ENCODE results near the gene POLD2. TPM values are rescaled to one million over a fixed set of nuclear protein-coding genes. Genes with fewer than 3 reads are reported as not detected.
A peak's percentile ranks its signal among the peaks of the same experiment; 100 is the strongest.

Gene POLD2
- total RNA-seq, 2 donors from 2014 or later = 38.7 to 43.8 TPM

DNA sequence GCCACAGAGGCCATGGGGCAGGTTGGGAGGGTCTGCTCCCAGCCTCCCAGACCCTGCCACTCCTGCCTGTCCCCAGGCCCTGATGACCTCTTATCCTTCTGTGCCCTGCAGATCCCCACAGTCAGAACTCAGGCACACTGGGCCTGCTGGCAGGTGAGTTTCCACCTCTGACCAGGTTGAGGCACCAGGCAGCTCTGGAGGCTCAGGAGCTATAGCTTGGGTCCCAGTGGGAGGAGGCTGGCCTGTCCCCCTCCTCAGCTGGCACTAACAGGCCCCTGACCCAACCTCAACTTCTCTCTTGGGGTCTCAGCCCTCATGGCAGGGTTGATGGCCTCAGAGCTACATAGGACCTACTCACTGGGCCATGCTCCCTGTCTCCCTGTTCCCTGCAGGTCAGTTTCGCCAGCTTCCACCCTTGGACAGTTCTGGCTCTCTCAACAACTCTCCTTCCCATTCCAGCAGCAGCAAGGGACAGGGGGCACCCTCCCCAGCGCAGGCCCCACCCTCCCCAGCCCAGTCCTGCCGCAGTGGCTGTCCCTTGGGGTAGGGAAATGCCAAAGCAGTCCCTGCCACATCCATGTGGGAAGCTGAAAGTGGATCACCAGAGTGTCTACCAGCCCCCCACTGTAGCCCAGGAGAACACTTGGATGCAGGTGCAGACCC lies 21.9 kb downstream of the POLD2 start:
- no peaks in the 10 kb centered on the region for H3K9me3 ChIP-seq
- H3K4me1 ChIP-seq (ENCODE audit: control insufficient read depth in 1 of 2, low read depth in 2 of 2) = peaks cover 25 to 61% of the 10 kb centered on the region in 2 donors
- peak overlapping the region; percentile 96 to 100 for H3K27ac ChIP-seq
- no peaks in the 10 kb centered on the region for H3K27me3 ChIP-seq (replicated peaks; ENCODE audit: insufficient read depth)
- no peak overlapping the region for H3K4me3 ChIP-seq
- TF ChIP-seq, protein P1, sequence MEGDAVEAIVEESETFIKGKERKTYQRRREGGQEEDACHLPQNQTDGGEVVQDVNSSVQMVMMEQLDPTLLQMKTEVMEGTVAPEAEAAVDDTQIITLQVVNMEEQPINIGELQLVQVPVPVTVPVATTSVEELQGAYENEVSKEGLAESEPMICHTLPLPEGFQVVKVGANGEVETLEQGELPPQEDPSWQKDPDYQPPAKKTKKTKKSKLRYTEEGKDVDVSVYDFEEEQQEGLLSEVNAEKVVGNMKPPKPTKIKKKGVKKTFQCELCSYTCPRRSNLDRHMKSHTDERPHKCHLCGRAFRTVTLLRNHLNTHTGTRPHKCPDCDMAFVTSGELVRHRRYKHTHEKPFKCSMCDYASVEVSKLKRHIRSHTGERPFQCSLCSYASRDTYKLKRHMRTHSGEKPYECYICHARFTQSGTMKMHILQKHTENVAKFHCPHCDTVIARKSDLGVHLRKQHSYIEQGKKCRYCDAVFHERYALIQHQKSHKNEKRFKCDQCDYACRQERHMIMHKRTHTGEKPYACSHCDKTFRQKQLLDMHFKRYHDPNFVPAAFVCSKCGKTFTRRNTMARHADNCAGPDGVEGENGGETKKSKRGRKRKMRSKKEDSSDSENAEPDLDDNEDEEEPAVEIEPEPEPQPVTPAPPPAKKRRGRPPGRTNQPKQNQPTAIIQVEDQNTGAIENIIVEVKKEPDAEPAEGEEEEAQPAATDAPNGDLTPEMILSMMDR (IDR thresholded peaks at IDR 0.05) = no peak
- DNase-seq (ENCODE audit: low spot score) (no peak), ATAC-seq (ENCODE audit: insufficient number of reproducible peaks, low FRiP score, low read depth) (no peak)
- H3K36me3 ChIP-seq = no peaks in the 10 kb centered on the region

DNA sequence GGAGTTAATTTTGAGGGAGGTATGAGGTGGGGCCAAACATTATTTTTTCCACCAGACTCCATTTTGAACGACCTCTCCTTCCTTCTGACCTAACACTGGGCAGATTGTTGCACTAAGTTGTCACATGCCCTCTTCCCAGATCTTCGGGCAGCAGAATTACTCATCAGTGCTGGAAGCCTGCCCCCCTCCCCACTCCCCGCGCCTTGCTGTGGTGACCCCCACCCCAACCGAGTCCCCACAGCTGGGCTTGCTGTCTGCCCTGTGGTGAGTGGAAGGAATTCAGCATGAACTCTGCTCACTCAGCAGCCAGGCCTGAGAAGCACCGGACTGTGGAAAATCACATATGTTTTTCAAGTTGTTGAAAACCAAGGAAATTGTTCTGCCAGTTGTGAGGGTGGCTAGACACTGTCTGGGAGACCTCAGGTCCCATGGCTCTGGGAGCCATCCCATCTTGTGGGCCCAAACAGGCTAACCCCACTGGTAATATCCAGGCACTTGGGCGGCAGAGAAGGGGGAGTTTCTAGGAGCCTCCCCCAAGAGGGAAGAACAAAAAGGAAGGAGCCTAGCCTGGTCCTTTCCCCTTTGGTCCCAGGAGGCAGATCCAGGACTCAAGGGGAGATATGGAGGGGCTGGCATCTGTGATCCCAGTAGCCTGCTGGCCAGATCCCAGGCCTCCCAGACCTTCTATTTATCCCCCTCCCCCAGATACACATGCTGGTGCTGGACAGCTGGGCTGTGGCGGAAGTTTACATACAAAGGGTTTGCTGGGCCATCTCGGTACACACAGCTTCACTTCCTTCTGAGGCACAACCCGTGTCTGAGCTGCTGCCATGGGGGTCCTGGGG lies 22.7 kb downstream of the POLD2 start:
- ATAC-seq (ENCODE audit: insufficient number of reproducible peaks, low FRiP score, low read depth) (peak; percentile 4), DNase-seq (ENCODE audit: low spot score) (no peak)
- peak overlapping the region; percentile 96 to 100 for H3K27ac ChIP-seq
- TF ChIP-seq, protein P1 (IDR thresholded peaks at IDR 0.05) = no peak
- no peaks in the 10 kb centered on the region for H3K9me3 ChIP-seq
- no peaks in the 10 kb centered on the region for H3K36me3 ChIP-seq
- no peaks in the 10 kb centered on the region for H3K27me3 ChIP-seq (replicated peaks; ENCODE audit: insufficient read depth)
- no peak overlapping the region for H3K4me3 ChIP-seq
- H3K4me1 ChIP-seq (ENCODE audit: control insufficient read depth in 1 of 2, low read depth in 2 of 2) = peaks cover 21 to 58% of the 10 kb centered on the region in 2 donors

DNA sequence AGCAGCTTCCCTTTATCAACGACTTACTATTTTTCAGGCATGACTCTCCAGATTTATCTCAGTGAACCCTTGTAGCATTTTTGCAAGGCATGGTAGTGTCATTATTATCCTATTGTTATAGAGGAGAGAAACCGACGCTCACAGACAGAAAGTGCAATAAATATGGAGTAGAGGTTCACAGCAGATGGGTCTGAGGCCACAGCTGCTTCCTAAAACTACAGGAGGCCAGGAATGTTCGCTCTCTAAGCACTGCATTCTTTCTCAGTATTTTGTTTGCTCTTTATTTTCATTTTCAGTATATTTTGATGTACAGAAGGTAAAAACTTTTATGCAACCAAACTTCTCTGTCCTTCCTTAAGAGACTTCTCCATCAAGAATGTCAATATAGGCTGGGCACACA lies 23.7 kb downstream of the POLD2 start:
- Histone ChIP-seq H3K9me3 (no peaks in the 10 kb centered on the region), H3K27me3 (replicated peaks; ENCODE audit: insufficient read depth) (no peaks in the 10 kb centered on the region), H3K27ac (peak overlapping the region; percentile 96 to 100), H3K36me3 (no peaks in the 10 kb centered on the region), H3K4me3 (no peak overlapping the region), H3K4me1 (ENCODE audit: control insufficient read depth in 1 of 2, low read depth in 2 of 2) (peaks cover 21 to 66% of the 10 kb centered on the region in 2 donors)
- no peak for DNase-seq (ENCODE audit: low spot score)
- ATAC-seq (ENCODE audit: insufficient number of reproducible peaks, low FRiP score, low read depth) = no peak
- TF ChIP-seq, protein P1 (IDR thresholded peaks at IDR 0.05) = no peak

DNA sequence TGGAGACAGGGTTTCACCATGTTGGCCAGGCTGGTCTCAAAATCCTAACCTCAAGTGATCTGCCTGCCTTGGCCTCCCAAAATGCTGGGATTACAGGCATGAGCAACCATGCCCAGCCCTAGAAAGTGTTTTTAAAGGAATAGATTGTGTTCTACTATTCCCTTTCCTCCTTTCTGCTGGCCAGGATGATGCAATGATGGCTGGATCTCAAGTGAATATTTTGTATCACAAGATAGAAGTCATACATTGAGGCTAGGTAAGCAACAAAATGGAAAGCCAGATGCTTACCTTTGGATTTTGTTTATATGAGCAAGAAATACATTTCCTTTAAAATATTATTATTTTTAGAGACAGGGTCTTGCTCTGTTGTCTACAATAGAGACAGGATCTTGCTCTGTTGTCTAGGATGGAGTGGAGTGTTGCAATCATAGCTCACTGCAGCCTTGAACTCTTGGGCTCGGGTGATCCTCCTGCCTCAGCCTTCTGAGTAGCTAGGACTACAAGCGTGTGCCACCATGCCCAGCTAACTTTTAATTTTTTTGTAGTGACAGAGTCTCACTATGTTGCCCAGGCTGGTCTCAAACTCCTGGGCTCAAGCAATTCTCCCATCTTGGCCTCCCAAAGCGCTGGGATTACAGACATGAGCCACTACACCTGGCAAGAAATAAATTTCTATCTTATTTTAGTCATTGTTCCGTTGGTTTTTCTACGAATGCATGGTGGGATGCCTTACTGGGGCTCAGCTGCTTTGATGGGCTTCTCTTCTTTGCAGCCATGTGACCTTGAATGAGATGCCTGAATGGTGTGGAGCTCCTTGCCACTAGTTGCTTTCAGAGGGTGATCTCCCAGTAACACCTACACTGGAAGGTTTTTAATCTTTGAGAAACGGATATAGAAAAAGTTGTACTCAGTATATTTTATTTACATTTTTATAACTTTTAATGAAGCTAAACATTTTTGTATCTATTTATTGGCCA lies 25.0 kb downstream of the POLD2 start:
- DNase-seq (ENCODE audit: low spot score) (no peak), ATAC-seq (ENCODE audit: insufficient number of reproducible peaks, low FRiP score, low read depth) (no peak)
- no peaks in the 10 kb centered on the region for H3K27me3 ChIP-seq (replicated peaks; ENCODE audit: insufficient read depth)
- no peaks in the 10 kb centered on the region for H3K36me3 ChIP-seq
- TF ChIP-seq, protein P1 (IDR thresholded peaks at IDR 0.05) = no peak
- peaks cover 26 to 67% of the 10 kb centered on the region in 2 donors for H3K4me1 ChIP-seq (ENCODE audit: control insufficient read depth in 1 of 2, low read depth in 2 of 2)
- no peak overlapping the region for H3K4me3 ChIP-seq
- H3K9me3 ChIP-seq = no peaks in the 10 kb centered on the region
- H3K27ac ChIP-seq = peak overlapping the region; percentile 42 to 96
